Endothelial cell of umbilical vein (primary cell): ENCODE results near the gene BORCS5. TPM values are rescaled to one million over a fixed set of nuclear protein-coding genes. Genes with fewer than 3 reads are reported as not detected.

Experiments
- BruUV-seq: library from RNA; stranded (reverse); fragments of 400-500 nt; replicated peaks from 2 replicates; lab custom pipeline; 2021; lab: Mats Ljungman, UMichigan
- CTCF ChIA-PET: fragments of 300-600, 350-600 bp; sonication (Branson Sonifier 250); formaldehyde crosslinking; loops from one replicate; lab custom pipeline; 2021; ENCODE audit warnings: antibody characterized with exemption, inconsistent platforms; lab: Charles Lee
- POLR2A ChIA-PET: fragments of 300-600, 350-600 bp; sonication (Branson Sonifier 250); formaldehyde crosslinking; loops from one replicate; lab custom pipeline; 2021; ENCODE audit warnings: antibody characterized with exemption, inconsistent platforms; lab: Charles Lee
- DNase-seq: peaks from one replicate; pipeline ENCODE4 v3.0.0-alpha.2; 2011; ENCODE audit warnings: low read depth, low spot score
- FAIRE-seq: peaks from 2 replicates; lab custom pipeline; 2011; peaks lifted over from hg19 to GRCh38; lab: Jason Lieb, UNC
- H2AFZ ChIP-seq: 2 replicates; pipeline ENCODE4 v1.6.0; 2012; ENCODE audit warnings: low read depth, low read length, control low read depth, inconsistent platforms
- H3K27ac ChIP-seq: 2 replicates; pipeline ENCODE4 v1.5.1; 2011; ENCODE audit warnings: low read depth, mild to moderate bottlenecking, control low read depth, low read length, moderate library complexity; ENCODE audit not compliant: insufficient read depth
- H3K27me3 ChIP-seq, 2 experiments: 2 replicates each; pipeline versions ENCODE4 v1.6.0 to v1.6.1; 2011; ENCODE audit warnings: low read length in 2 of 2, mixed read lengths in 1 of 2; ENCODE audit not compliant: control insufficient read depth in 2 of 2, insufficient read depth in 2 of 2
- H3K36me3 ChIP-seq, 2 experiments: 2 replicates in 1 of 2; 3 replicates in 1 of 2; pipeline ENCODE4 v1.5.1; 2011; ENCODE audit warnings: low read length in 2 of 2, mild to moderate bottlenecking in 1 of 2, moderate library complexity in 1 of 2; ENCODE audit not compliant: control insufficient read depth in 2 of 2, insufficient read depth in 2 of 2; ENCODE audit errors: extremely low read depth in 1 of 2
- H3K4me1 ChIP-seq: 3 replicates; pipeline ENCODE4 v1.5.1; 2011; ENCODE audit warnings: mild to moderate bottlenecking, low read length; ENCODE audit not compliant: control insufficient read depth, insufficient read depth; ENCODE audit errors: extremely low read depth
- H3K4me2 ChIP-seq: 2 replicates; pipeline ENCODE4 v1.6.1; 2011; ENCODE audit warnings: low read length, control low read depth, mixed read lengths; ENCODE audit not compliant: insufficient read depth
- H3K4me3 ChIP-seq, 3 experiments: fragments of 200-600 bp in 1 of 3; sonication (generic), shearing (Covaris generic) in 1 of 3; replicated peaks in 1 of 3; 2 replicates each; pipeline ENCODE4 v1.5.1; 2011 to 2016; ENCODE audit warnings: control low read depth in 3 of 3, low read length in 3 of 3, mild to moderate bottlenecking in 2 of 3, inconsistent platforms in 1 of 3, low read depth in 1 of 3, moderate library complexity in 1 of 3; ENCODE audit not compliant: insufficient read depth in 1 of 3
- H3K79me2 ChIP-seq: 2 replicates; pipeline ENCODE4 v1.6.0; 2012; ENCODE audit warnings: low read length, inconsistent platforms; ENCODE audit not compliant: control insufficient read depth, insufficient read depth
- H3K9ac ChIP-seq: replicated peaks from 2 replicates; pipeline ENCODE3; 2011; ENCODE audit warnings: low read length, control low read depth; ENCODE audit not compliant: insufficient read depth; ENCODE audit errors: extremely low read depth
- H3K9me1 ChIP-seq: replicated peaks from 3 replicates; pipeline ENCODE4 v1.6.0; 2011; ENCODE audit warnings: mild to moderate bottlenecking, low read length; ENCODE audit not compliant: control insufficient read depth, insufficient read depth; ENCODE audit errors: extremely low read depth
- H3K9me3 ChIP-seq: replicated peaks from 2 replicates; pipeline ENCODE4 v1.5.1; 2012; ENCODE audit warnings: low read length, inconsistent platforms; ENCODE audit not compliant: control insufficient read depth, insufficient read depth
- H4K20me1 ChIP-seq: replicated peaks from 2 replicates; pipeline ENCODE3; 2011; ENCODE audit warnings: mild to moderate bottlenecking, low read length; ENCODE audit not compliant: control insufficient read depth, insufficient read depth; ENCODE audit errors: extremely low read depth
- CTCF ChIP-seq, 2 donors: IDR thresholded peaks; 1 replicate in 1 of 2; 2 replicates in 1 of 2; pipeline ENCODE4 v1.5.1; 2011; ENCODE audit warnings: low read length in 2 of 2, mild to moderate bottlenecking in 2 of 2, moderate library complexity in 2 of 2, control low read depth in 1 of 2, inconsistent platforms in 1 of 2, low read depth in 1 of 2; ENCODE audit not compliant: insufficient read depth in 1 of 2; ENCODE audit errors: extremely low read depth in 1 of 2
- EZH2 ChIP-seq: IDR thresholded peaks from 2 replicates; pipeline ENCODE4 v1.6.1; 2012; ENCODE audit warnings: borderline replicate concordance, low read depth, mild to moderate bottlenecking, moderate library complexity, low read length, inconsistent platforms; ENCODE audit not compliant: severe bottlenecking
- FOS ChIP-seq: IDR thresholded peaks from 2 replicates; pipeline ENCODE4 v1.6.1; 2011; ENCODE audit warnings: mild to moderate bottlenecking, low read length, moderate library complexity, borderline replicate concordance; ENCODE audit not compliant: insufficient read depth
- GATA2 ChIP-seq: IDR thresholded peaks from 2 replicates; pipeline ENCODE4 v1.7.0; 2011; ENCODE audit warnings: low read depth, mild to moderate bottlenecking, moderate library complexity, mixed read lengths, low read length; ENCODE audit not compliant: insufficient read length, insufficient read depth
- JUN ChIP-seq: IDR thresholded peaks from 2 replicates; pipeline ENCODE4 v1.6.1; 2011; ENCODE audit warnings: borderline replicate concordance, low read depth; ENCODE audit not compliant: insufficient read length, insufficient read depth
- MYC ChIP-seq: IDR thresholded peaks from one replicate; pipeline ENCODE4 v1.6.1; 2011; ENCODE audit warnings: mild to moderate bottlenecking, low read depth, low read length
- POLR2A ChIP-seq: IDR thresholded peaks from 2 replicates; pipeline ENCODE4 v1.6.1; 2012; ENCODE audit warnings: low read depth, mild to moderate bottlenecking, control low read depth, low read length
- POLR2AphosphoS5 ChIP-seq: IDR thresholded peaks from 2 replicates; pipeline ENCODE4 v1.6.1; 2012; ENCODE audit warnings: low read depth, mild to moderate bottlenecking, control low read depth, low read length, moderate library complexity; ENCODE audit not compliant: insufficient read depth
- dilution Hi-C: fragments of 300-500 bp; cut with MboI; formaldehyde crosslinking; loops from one replicate; pipeline ENCODE4 v1.15.0; 2019; ENCODE audit warnings: low sequenced_read_pairs; ENCODE audit not compliant: extremely low pct_ligation_motif_present
- intact Hi-C: fragments of 100-400 bp; cut with micrococcal nuclease; formaldehyde crosslinking; loops from one replicate; pipeline ENCODE4 v1.10.0; 2022
- polyA plus RNA-seq, 4 experiments: library from polyadenylated mRNA; depleted of rRNA in 3 of 4; stranded (reverse) in 3 of 4; unstranded in 1 of 4; fragments of >200 nt; gene quantifications; 2 replicates each; pipeline versions ENCODE4 v1.2.1 to v1.2.3, GENCODE V29; 2011 to 2012; ENCODE audit warnings: missing spikeins in 1 of 4
- total RNA-seq: library from RNA; stranded (reverse); gene quantifications from 2 replicates; pipeline ENCODE4 v1.2.3, GENCODE V29; 2021
- TF ChIP-seq, protein P1 (sequence below): IDR thresholded peaks from 2 replicates; pipeline ENCODE4 v1.6.1; 2011; ENCODE audit not compliant: insufficient read depth, insufficient read length

The BORCS5 gene
- total and polyA plus RNA-seq, 2 donors (not counting 3 experiments of a cell fraction or from before 2014, with no cell fraction given) = 8.3 to 10.5 TPM

GRCh38 chr12:12518464-12518845 lies 161.6 kb downstream of the BORCS5 start:
- BruUV-seq = no TSS peak
- H3K4me1 ChIP-seq = no peaks in the 10 kb centered on the region
- H3K36me3 ChIP-seq = peaks cover 0 to 2% of the 10 kb centered on the region in 2 experiments
- POLR2A ChIA-PET = no interaction called here
- no peak overlapping the region for H3K4me2 ChIP-seq
- dilution Hi-C loops (no loop called here), intact Hi-C loops (no loop called here)
- H3K27me3 ChIP-seq = no peaks in the 10 kb centered on the region
- no peak overlapping the region for H3K27ac ChIP-seq
- H3K4me3 ChIP-seq = no peak overlapping the region
- H2AFZ ChIP-seq = no peak overlapping the region
- no peak for DNase-seq
- no peak overlapping the region for H3K9ac ChIP-seq
- H3K9me1 ChIP-seq = no peaks in the 10 kb centered on the region
- H3K79me2 ChIP-seq = no peaks in the 10 kb centered on the region
- H4K20me1 ChIP-seq = no peaks in the 10 kb centered on the region
- H3K9me3 ChIP-seq = no peaks in the 10 kb centered on the region
- CTCF ChIA-PET = interaction anchor here (1.1 to 1.8 kb wide), 4 partner anchors 10 to 143 kb away, joined by 3 to 5 read pairs (median 4); partner anchors contain the start of gene DUSP16
- TF ChIP-seq, protein P1, sequence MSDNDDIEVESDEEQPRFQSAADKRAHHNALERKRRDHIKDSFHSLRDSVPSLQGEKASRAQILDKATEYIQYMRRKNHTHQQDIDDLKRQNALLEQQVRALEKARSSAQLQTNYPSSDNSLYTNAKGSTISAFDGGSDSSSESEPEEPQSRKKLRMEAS = no peak
- TF ChIP-seq EZH2 (no peak), GATA2 (no peak), JUN (no peak), FOS (no peak), MYC (no peak), POLR2AphosphoS5 (no peak), CTCF (IDR thresholded peaks at IDR 0.05; ENCODE audit: extremely low read depth in 1 of 2, insufficient read depth in 1 of 2, low read depth in 1 of 2, low read length in 2 of 2) (no peak), POLR2A (no peak)
- no peak for FAIRE-seq
